Measurements from ENCODE around the gene SFXN3. TPM values are rescaled to one million over a fixed set of nuclear protein-coding genes. Genes with fewer than 3 reads are reported as not detected.

Gene SFXN3
- total and polyA plus RNA-seq, 10 of the 15 experiments (the other 5 are each of a cell fraction or from before 2014, with no cell fraction given): 0.05 to 11.3 (median 1.2) TPM

DNA sequence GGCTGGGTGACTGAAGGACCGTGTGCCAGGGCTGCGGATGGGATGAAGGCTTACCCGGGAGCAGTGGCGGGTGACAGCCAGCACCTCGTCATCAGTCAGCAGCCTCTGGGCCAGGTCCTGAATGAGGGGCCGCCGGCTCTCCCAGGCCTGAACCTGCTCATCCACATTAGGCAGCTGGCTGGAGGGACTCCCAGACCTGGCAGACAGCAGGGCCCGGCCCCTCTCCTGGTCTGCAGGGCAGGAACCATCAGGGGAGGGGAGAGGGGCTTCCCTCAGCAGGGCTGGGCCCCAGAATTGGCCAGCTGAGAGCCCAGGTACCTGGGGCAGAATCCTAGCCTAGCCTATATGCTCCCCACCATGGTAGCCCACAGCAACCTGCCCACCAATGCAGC is 15.5 kb upstream of the SFXN3 start:
- Histone ChIP-seq H3K4me2 (ENCODE audit: control insufficient read depth, insufficient read depth) (no peak overlapping the region), H3K9ac (ENCODE audit: control insufficient read depth, insufficient read depth, low read length) (no peak overlapping the region), H3K4me1 (ENCODE audit: control insufficient read depth, insufficient read depth, low read length) (peaks cover 11% of the 10 kb centered on the region), H3K27ac (ENCODE audit: control insufficient read depth, insufficient read depth) (no peak overlapping the region), H3K9me3 (replicated peaks; ENCODE audit: control insufficient read depth, insufficient read depth, low read length) (no peaks in the 10 kb centered on the region), H4K20me1 (ENCODE audit: control insufficient read depth, insufficient read depth) (no peaks in the 10 kb centered on the region), H2AFZ (ENCODE audit: control insufficient read depth, low read depth, low read length) (no peak overlapping the region), H3K36me3 (ENCODE audit: control insufficient read depth in 2 of 2, insufficient read depth in 2 of 2, low read length in 1 of 2) (no peaks in the 10 kb centered on the region), H3K27me3 (replicated peaks in 1 of 2; ENCODE audit: control insufficient read depth in 2 of 2, insufficient read depth in 2 of 2, low read length in 1 of 2) (peaks cover 10% of the 10 kb centered on the region in 2 experiments), H3K79me2 (ENCODE audit: control insufficient read depth, insufficient read depth, low read length) (no peaks in the 10 kb centered on the region), H3K4me3 (no peak overlapping the region)
- no peak for FAIRE-seq
- POLR2A ChIA-PET: interaction anchor here (0.6 to 1.9 kb wide), 3 partner anchors 15 to 1282 kb away, joined by 3 to 11 read pairs (median 4); partner anchors contain the start of genes PDZD7 and SFXN3
- intact Hi-C loops (cut with micrococcal nuclease; ENCODE audit: unreplicated experiment) (no loop called here), in situ Hi-C loops (cut with MboI) (no loop called here)
- ATAC-seq: no peak
- TF ChIP-seq BMI1 (IDR thresholded peaks at IDR 0.05; ENCODE audit: borderline replicate concordance) (no peak), JUNB (IDR thresholded peaks at IDR 0.05) (no peak), NFYB (IDR thresholded peaks at IDR 0.05; ENCODE audit: insufficient read depth, low read depth, low read length) (no peak), MTA3 (IDR thresholded peaks at IDR 0.05; ENCODE audit: borderline replicate concordance, low read length) (no peak), HCFC1 (IDR thresholded peaks at IDR 0.05; ENCODE audit: low read length) (no peak), SMAD5 (IDR thresholded peaks at IDR 0.05; ENCODE audit: low read depth) (no peak), MYB (IDR thresholded peaks at IDR 0.05; ENCODE audit: borderline replicate concordance, low read depth, low read length) (no peak), ZBED1 (IDR thresholded peaks at IDR 0.05; ENCODE audit: borderline replicate concordance) (no peak), KAT2A (conservative IDR thresholded peaks at IDR 0.05; ENCODE audit: control insufficient read depth, low read depth, low read length) (no peak)
- TF ChIP-seq, protein P1, sequence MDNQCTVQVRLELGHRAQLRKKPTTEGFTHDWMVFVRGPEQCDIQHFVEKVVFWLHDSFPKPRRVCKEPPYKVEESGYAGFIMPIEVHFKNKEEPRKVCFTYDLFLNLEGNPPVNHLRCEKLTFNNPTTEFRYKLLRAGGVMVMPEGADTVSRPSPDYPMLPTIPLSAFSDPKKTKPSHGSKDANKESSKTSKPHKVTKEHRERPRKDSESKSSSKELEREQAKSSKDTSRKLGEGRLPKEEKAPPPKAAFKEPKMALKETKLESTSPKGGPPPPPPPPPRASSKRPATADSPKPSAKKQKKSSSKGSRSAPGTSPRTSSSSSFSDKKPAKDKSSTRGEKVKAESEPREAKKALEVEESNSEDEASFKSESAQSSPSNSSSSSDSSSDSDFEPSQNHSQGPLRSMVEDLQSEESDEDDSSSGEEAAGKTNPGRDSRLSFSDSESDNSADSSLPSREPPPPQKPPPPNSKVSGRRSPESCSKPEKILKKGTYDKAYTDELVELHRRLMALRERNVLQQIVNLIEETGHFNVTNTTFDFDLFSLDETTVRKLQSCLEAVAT (IDR thresholded peaks at IDR 0.05): no peak
- SMC1A ChIA-PET (ENCODE audit: uncharacterized antibody, unreplicated experiment): interaction anchor here (0.6 to 2.4 kb wide), 4 partner anchors 17 to 127 kb away, joined by 3 to 9 read pairs (median 4); no protein-coding TSS in a partner anchor
- RAD21 ChIA-PET (ENCODE audit: unreplicated experiment): interaction anchor here (0.9 to 3.2 kb wide), 7 partner anchors 15 to 127 kb away, joined by 3 to 26 read pairs (median 4); partner anchors contain the start of genes LZTS2, PDZD7 and SFXN3
- no peak for DNase-seq (ENCODE audit: low read depth, low spot score)
- CTCF ChIA-PET: interaction anchor here (1.0 to 6.8 kb wide), 14 partner anchors 9 to 790 kb away, joined by 3 to 91 read pairs (median 12); partner anchors contain the start of genes LZTS2, MRPL43, PDZD7 and SFXN3
- 59% methylated on average over 8 of the region's 8 CpGs for WGBS (ENCODE audit: insufficient coverage, insufficient replicate concordance, low lambda C conversion rate, missing lambda C conversion rate)
- no TSS peak for BruUV-seq (replicated peaks)
